ENCODE data around the gene DNTTIP2.

- TF ChIP-seq, protein P1, sequence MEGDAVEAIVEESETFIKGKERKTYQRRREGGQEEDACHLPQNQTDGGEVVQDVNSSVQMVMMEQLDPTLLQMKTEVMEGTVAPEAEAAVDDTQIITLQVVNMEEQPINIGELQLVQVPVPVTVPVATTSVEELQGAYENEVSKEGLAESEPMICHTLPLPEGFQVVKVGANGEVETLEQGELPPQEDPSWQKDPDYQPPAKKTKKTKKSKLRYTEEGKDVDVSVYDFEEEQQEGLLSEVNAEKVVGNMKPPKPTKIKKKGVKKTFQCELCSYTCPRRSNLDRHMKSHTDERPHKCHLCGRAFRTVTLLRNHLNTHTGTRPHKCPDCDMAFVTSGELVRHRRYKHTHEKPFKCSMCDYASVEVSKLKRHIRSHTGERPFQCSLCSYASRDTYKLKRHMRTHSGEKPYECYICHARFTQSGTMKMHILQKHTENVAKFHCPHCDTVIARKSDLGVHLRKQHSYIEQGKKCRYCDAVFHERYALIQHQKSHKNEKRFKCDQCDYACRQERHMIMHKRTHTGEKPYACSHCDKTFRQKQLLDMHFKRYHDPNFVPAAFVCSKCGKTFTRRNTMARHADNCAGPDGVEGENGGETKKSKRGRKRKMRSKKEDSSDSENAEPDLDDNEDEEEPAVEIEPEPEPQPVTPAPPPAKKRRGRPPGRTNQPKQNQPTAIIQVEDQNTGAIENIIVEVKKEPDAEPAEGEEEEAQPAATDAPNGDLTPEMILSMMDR (conservative IDR thresholded peaks at IDR 0.05; ENCODE audit: low read length): 0 out of 2 replicates have a peak, but pooled peaks have one; percentile 19
- TF ChIP-seq EZH2phosphoT487 (IDR thresholded peaks at IDR 0.05; ENCODE audit: borderline replicate concordance, low read depth, low read length): no peak
Measured at GRCh38 chr1:93905734-93906133, 26.7 kb upstream of the DNTTIP2 start.
